Breast epithelium (tissue), 3 donors: ENCODE results near the gene HCN1.

Experiments
- POLR2A ChIP-seq: fragments of 450-650 bp; IDR thresholded peaks from one replicate; pipeline ENCODE4 v1.6.1; 2016; ENCODE audit warnings: antibody characterized with exemption, mild to moderate bottlenecking, moderate library complexity
- TF ChIP-seq, protein P1 (sequence below), 3 donors: fragments of 450-650 bp; IDR thresholded peaks; one replicate each; pipeline ENCODE4 v1.5.1; 2016 to 2017; ENCODE audit warnings: antibody characterized with exemption in 3 of 3, mild to moderate bottlenecking in 3 of 3, moderate library complexity in 3 of 3

DNA sequence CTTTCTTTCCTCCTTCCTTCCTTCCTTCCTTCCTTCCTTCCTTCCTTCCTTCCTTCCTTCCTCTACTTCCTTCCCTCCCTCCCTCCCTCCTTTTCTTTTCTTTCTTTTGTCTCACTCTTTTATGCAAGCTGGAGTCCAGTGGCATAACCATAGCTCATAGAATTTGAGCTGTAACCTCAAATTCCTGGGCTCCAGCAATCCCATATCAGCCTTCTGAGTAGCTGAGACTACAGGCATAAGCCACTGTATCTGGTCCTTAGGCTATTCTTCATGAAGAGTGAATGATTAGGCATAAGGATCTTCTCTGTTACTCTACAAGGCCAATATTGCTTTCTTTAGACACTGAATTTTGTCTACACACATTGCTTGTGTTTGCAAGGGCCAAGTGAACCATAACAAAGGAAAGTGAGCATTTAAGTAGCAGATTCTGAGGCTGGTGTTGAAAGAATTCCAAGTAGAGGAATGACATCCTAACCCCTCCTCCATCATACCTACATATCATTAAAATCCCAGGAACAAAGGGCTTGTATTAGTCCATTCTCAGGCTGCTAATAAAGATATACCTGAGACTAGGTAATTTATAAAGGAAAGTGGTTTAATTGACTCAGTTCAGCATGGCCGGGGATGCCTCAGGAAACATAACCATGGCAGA lies 293.2 kb downstream of the HCN1 start:
- TF ChIP-seq, protein P1, sequence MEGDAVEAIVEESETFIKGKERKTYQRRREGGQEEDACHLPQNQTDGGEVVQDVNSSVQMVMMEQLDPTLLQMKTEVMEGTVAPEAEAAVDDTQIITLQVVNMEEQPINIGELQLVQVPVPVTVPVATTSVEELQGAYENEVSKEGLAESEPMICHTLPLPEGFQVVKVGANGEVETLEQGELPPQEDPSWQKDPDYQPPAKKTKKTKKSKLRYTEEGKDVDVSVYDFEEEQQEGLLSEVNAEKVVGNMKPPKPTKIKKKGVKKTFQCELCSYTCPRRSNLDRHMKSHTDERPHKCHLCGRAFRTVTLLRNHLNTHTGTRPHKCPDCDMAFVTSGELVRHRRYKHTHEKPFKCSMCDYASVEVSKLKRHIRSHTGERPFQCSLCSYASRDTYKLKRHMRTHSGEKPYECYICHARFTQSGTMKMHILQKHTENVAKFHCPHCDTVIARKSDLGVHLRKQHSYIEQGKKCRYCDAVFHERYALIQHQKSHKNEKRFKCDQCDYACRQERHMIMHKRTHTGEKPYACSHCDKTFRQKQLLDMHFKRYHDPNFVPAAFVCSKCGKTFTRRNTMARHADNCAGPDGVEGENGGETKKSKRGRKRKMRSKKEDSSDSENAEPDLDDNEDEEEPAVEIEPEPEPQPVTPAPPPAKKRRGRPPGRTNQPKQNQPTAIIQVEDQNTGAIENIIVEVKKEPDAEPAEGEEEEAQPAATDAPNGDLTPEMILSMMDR (IDR thresholded peaks at IDR 0.05): no peak
- no peak for TF ChIP-seq POLR2A
